GM12891 (cell line): ENCODE results near the gene TNFRSF13B.

Experiments used
- POLR2A ChIP-seq: IDR thresholded peaks from 2 replicates; pipeline ENCODE4 v1.6.1; 2011; ENCODE audit warnings: low read depth, low read length, control low read depth
- POLR2AphosphoS5 ChIP-seq: IDR thresholded peaks from 2 replicates; pipeline ENCODE4 v1.6.1; 2011; ENCODE audit warnings: low read depth, low read length, control low read depth
- POU2F2 ChIP-seq: IDR thresholded peaks from 2 replicates; pipeline ENCODE4 v1.6.1; 2011; ENCODE audit warnings: low read depth, mild to moderate bottlenecking, control low read depth, low read length, moderate library complexity
- TAF1 ChIP-seq: IDR thresholded peaks from 2 replicates; pipeline ENCODE4 v1.6.1; 2011; ENCODE audit warnings: low read depth, low read length, control low read depth

DNA sequence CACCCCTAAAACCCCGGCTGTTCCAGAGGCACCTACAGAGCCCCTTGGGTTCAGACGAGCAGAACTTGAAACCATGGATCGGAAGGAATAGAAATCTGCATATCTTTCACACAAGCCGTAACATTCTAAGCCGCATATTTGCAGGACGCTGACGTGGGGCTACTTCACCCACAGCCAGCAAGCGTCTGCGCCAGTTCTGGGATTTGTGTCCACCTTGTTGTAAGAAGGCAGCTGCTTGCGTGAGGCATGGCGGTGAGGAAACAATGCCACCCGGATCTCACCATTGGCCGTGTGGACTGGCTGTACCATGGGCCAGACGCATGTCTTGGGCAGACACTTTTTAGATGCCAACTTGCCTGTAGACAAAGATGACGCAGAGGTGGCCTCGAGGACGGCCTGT, 34.5 kb downstream of the TNFRSF13B start:
- TF ChIP-seq POLR2AphosphoS5 (no peak), POLR2A (no peak), TAF1 (no peak), POU2F2 (no peak)
